ENCODE results near the gene ZNF212. TPM values are rescaled to one million over a fixed set of nuclear protein-coding genes. Genes with fewer than 3 reads are reported as not detected.

The ZNF212 gene
- total RNA-seq, 1 experiment from 2014 or later: 9.7 TPM

DNA sequence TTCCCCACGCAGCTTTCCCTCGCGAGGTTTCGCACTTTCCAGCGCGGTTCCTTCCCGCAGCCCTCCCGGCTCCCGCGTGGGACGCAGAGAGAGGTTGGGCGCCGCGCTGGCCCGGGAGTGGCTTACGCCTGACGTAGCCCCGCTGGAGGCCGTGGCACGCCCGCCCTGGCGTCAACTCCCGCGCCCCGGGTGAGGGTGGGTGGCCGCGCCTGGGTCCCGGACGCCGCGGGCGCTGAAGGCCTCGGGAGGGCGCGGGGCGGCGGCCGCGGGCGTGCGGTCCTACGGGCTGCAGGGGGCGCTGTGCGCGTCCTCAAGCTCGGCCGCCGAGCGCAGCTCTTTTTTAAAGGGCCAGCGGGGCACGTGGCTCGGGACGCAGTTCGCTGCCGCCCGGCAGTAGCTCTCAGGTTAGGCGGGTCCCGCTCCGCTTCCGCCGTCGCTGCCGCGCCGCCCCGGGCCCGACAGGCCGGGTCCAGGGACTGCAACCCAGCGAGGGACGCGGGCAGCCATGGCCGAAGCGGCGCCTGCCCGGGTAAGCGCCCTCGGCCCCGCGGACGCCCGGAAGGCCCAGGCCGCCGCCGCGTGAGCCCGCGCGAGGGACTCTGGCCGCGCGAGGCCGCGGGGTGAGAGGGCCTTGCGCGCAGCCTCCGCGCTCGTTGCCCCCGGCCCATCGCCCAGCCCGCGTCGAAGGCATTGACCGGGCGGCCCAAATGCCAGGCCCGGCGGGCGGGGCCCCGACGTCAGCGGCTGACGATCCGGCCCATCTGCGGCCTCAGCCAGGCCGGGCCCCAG lies 22.6 kb downstream of the ZNF212 start, which contains the start of gene ZNF783:
TSS of gene ZNF783 (plus strand) at position 368 of the 789 bp plus-strand sequence. CDS start at position 506, 138 bp downstream.
- Histone ChIP-seq H3K27ac (ENCODE audit: low read length) (peak within 1 kb of the TSS; percentile 82), H2AFZ (ENCODE audit: low read length) (peak within 1 kb of the TSS; percentile 88), H3K79me2 (ENCODE audit: low read length) (peaks cover 18% of the 10 kb centered on the region; the same call in 1 of the 2 replicates), H4K20me1 (ENCODE audit: low read length) (no peaks in the 10 kb centered on the region), H3K4me3 (ENCODE audit: low read length) (peak within 1 kb of the TSS; percentile 69), H3K9me3 (ENCODE audit: low read length) (no peaks in the 10 kb centered on the region), H3K4me1 (ENCODE audit: insufficient read depth, low read length) (peaks cover 18% of the 10 kb centered on the region), H3K36me3 (ENCODE audit: low read depth, low read length) (no peaks in the 10 kb centered on the region; the same call in 1 of the 2 replicates), H3K27me3 (ENCODE audit: low read length) (no peaks in the 10 kb centered on the region), H3K4me2 (ENCODE audit: low read length) (peak within 1 kb of the TSS; percentile 91), H3K9ac (ENCODE audit: low read length) (peak within 1 kb of the TSS; percentile 90), H3K9me2 (replicated peaks; ENCODE audit: low read length) (no peaks in the 10 kb centered on the region), H3F3A (ENCODE audit: low read length, unreplicated experiment) (no peaks in the 10 kb centered on the region)
- DNase-seq: peak; percentile 85
- ChIA-PET CTCF (interaction anchor here (0.6 to 1.9 kb wide), 7 partner anchors 23 to 497 kb away, joined by 3 to 12 read pairs (median 4); no protein-coding TSS in a partner anchor), POLR2A (ENCODE audit: unreplicated experiment) (interaction anchor here (0.7 kb wide), 1 partner anchor 187 kb away, joined by 3 read pairs; no protein-coding TSS in a partner anchor)
- peak; percentile 90 for ATAC-seq
- no peak for TF ChIP-seq EZH2 (IDR thresholded peaks at IDR 0.05; ENCODE audit: low read length, unreplicated experiment)
- TF ChIP-seq, protein P1, sequence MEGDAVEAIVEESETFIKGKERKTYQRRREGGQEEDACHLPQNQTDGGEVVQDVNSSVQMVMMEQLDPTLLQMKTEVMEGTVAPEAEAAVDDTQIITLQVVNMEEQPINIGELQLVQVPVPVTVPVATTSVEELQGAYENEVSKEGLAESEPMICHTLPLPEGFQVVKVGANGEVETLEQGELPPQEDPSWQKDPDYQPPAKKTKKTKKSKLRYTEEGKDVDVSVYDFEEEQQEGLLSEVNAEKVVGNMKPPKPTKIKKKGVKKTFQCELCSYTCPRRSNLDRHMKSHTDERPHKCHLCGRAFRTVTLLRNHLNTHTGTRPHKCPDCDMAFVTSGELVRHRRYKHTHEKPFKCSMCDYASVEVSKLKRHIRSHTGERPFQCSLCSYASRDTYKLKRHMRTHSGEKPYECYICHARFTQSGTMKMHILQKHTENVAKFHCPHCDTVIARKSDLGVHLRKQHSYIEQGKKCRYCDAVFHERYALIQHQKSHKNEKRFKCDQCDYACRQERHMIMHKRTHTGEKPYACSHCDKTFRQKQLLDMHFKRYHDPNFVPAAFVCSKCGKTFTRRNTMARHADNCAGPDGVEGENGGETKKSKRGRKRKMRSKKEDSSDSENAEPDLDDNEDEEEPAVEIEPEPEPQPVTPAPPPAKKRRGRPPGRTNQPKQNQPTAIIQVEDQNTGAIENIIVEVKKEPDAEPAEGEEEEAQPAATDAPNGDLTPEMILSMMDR (conservative IDR thresholded peaks at IDR 0.05; ENCODE audit: low read depth, low read length): peak; percentile 62
- no peak for TF ChIP-seq EZH2phosphoT487 (IDR thresholded peaks at IDR 0.05; ENCODE audit: borderline replicate concordance, low read length)
- BruUV-seq (replicated peaks): no TSS peak
- intact Hi-C loops (cut with micrococcal nuclease): loop anchor here (1.0 to 2.0 kb wide), 3 partner anchors 23 to 160 kb away; no protein-coding TSS in a partner anchor

DNA sequence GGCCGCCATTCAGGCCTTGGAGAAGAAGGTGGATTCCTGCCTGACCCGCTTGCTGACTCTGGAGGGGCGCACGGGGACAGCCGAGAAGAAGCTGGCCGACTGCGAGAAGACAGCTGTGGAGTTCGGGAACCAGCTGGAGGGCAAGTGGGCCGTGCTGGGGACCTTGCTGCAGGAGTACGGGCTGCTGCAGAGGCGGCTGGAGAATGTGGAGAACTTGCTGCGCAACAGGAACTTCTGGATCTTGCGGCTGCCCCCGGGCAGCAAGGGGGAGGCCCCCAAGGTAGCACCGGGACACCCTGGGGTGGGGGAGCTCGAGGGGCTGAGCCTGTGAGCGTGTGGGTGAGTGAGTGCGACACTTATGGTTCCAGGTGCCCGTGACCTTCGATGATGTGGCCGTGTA lies 27.0 kb downstream of the ZNF212 start:
- Histone ChIP-seq H4K20me1 (ENCODE audit: low read length) (no peaks in the 10 kb centered on the region), H3K9me2 (replicated peaks; ENCODE audit: low read length) (no peaks in the 10 kb centered on the region), H3K4me1 (ENCODE audit: insufficient read depth, low read length) (peaks cover 8% of the 10 kb centered on the region), H3K27me3 (ENCODE audit: low read length) (no peaks in the 10 kb centered on the region), H3K27ac (ENCODE audit: low read length) (no peak overlapping the region), H3F3A (ENCODE audit: low read length, unreplicated experiment) (no peaks in the 10 kb centered on the region), H3K79me2 (ENCODE audit: low read length) (peaks cover 18% of the 10 kb centered on the region; the same call in 1 of the 2 replicates), H3K4me3 (ENCODE audit: low read length) (no peak overlapping the region), H3K4me2 (ENCODE audit: low read length) (no peak overlapping the region), H3K9ac (ENCODE audit: low read length) (no peak overlapping the region), H3K36me3 (ENCODE audit: low read depth, low read length) (no peaks in the 10 kb centered on the region; the same call in 1 of the 2 replicates), H3K9me3 (ENCODE audit: low read length) (no peaks in the 10 kb centered on the region), H2AFZ (ENCODE audit: low read length) (no peak overlapping the region)
- DNase-seq (no peak), ATAC-seq (no peak)
- intact Hi-C loops (cut with micrococcal nuclease): no loop called here
- TF ChIP-seq EZH2phosphoT487 (IDR thresholded peaks at IDR 0.05; ENCODE audit: borderline replicate concordance, low read length) (no peak), EZH2 (IDR thresholded peaks at IDR 0.05; ENCODE audit: low read length, unreplicated experiment) (no peak)
- TF ChIP-seq, protein P1 (conservative IDR thresholded peaks at IDR 0.05; ENCODE audit: low read depth, low read length): no peak
- BruUV-seq (replicated peaks): no TSS peak
- CTCF ChIA-PET: no interaction called here
- POLR2A ChIA-PET (ENCODE audit: unreplicated experiment): no interaction called here

Data from PC-3 (cell line).